NCI-H345 treated with DMSO at 0.1 percent for 48 hours (cell line): ENCODE measurements around the gene SLC49A4.

ENCODE experiments used
- DNase-seq: peaks from one replicate; lab custom pipeline; 2025; ENCODE audit not compliant: unreplicated experiment; lab: John Stamatoyannopoulos, UW

SLC49A4 gene

DNA sequence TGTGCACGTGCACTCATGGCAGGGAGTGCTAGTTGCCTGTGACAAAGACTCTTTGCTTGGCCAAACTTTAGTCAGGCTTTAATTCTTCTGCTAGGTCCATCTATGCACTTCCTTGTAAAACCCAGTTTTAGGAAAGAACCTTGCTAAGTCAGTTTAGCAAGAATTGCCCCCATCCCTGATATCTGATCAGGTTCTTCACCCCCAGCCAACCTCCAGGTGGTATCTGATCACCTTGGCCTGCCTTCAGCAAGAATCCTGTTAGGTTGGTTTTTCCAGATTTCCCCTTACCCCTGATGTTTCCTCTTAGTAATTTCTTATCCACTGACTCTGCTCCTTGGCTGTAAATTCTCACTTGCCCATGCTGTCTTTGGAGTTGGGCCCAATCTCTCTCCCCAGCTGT lies 9.6 kb upstream of the SLC49A4 start:
- DNase-seq = no peak

DNA sequence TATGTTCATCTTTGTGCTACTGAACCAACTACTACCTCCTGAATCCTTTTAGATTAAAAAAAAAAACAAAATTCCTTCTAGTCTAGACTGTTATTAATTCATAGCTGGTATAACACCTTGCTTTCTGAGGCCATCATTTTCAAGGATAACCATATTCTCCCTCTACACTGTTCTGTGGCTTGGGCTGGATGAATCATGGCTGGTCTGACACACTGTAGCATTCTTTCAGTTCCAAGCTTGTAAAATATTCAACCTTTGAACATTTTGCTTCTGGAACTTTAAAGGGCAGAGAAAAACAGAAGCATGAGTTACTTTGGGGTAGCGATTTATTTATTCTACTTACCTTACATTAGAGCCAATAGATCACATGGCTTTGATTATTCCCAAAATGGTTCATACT lies 8.8 kb upstream of the SLC49A4 start:
- no peak for DNase-seq

DNA sequence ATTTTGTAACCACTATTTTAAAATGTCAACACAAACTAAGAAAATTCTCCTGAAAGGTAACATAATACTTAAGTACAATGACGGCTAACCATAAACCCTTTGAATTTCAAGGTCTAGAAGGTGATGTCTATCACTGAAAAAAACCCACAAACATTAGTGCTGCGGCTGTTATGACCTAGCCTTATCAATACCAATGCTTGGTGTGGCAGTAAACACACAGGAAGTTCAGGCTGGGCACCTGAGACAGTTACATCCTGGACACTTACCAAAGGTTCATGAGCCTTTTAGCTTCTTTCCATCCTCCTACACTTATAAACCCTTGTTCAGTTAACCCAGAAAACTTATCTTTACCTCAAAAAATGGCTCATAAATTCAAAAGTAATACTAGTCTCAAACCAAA lies 7.0 kb upstream of the SLC49A4 start:
- no peak for DNase-seq

DNA sequence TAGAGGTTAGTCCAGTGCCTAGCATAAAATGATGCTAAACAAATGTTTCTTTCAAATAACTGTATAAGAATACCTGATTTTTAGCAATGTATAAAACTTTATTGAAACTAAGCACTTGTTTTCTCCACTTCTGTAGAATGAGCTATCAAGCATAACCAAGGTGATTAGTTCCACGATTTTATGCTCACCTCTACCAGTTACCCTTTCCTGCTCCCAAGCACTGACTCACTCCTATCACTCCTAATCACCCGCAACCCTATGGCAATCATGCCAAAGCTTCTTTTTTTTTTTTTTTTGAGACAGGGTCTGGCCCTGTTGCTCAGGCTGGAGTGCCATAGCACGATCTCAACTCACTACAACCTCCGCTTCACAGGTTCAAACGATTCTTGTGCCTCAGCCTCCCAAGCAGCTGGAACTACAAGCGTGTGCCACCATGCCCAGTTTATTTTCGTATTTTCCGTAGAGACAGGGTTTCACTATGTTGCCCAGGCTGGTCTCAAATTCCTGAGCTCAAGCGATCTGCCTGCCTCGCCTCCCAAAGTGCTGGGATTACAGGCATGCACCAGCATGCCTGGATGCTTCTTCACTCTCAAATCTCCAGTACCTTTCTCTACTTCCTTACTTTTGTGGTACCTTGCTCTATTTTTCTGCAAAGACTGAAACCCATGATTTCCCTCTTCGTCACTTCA lies 5.1 kb upstream of the SLC49A4 start:
- no peak for DNase-seq

DNA sequence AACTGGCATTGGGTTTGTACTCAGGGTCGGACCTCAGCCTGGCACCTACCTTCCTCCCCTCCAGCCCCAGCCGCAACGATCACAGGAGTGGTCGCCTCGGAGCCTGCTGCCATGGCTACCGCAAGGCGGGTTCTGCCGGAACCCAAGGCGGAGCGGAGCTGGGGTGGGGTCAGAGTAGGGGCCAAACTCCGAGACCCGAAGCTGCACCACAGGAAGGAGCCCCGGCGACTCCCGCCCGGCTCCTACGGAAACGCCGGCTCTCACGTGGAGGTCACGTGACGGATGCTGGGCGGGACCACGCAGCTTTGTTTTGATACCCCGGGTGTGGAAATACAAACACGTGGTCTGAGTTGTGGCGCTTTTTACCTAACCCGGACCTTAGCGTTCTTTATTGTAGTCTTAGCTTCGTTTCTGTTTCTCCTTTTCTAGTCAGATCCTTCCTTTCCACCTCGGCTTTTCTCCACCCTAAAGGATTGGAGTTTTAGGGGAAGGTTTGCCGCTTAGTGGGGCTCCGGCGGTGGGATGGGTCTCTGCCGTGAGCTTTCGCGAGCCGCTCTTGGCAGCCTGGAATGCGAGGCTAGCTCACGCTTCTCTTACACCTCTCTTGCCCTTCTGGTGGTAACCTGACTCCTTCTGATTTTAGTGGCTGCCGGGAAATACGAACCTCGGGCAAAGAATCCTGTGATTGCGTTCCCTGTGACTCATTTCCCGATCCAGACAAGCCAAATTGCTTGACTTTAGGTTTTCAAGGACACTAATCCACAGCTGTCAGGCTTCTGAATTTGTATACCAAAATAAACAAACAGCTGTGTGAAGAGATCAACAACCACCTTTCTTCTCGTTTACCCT lies 1.1 kb upstream of the SLC49A4 start, which contains the start of gene HSPBAP1:
TSS of gene HSPBAP1 (minus strand) at position 264 of the 849 bp plus-strand sequence. CDS start at position 113, 151 bp downstream.
- DNase-seq = no peak

DNA sequence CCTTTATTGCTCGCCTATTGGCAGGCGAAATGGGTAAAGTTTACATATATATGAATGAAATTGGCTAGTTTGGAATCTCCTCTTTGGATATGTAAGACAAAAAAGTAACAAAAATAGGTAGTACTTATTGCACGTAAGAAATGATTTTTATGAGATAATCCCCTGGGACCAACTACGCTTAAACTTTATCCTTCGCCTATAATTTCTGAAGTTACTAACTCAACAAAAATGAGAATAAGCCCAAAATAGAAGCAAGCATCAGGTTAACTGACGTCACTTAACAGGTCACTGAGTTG lies 438 bp upstream of the SLC49A4 start:
- no peak for DNase-seq

DNA sequence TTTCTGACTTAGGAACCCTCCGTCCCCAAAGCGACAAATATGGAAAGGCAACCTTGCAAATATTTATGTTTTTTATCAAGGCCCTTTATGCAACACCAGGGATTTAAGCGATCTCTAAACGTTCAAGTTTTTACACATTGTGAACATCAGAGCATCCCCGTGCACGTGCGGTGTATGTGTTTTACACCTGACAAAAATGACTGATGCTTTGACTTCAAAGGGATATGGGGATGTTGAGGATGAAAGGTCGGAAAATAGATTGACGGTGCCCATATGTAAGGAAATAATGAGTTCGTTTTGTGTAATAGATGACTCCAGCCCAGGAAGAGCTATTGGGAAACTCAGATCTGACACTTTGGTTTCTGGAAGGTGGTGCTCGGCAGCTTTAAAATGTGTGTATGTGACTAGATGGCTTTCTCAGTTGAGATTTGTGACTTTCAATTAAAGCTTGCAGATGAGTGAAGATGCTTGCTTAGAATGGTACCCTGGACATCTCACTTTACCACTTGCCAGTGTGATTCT lies 866 bp downstream of the SLC49A4 start:
- DNase-seq = no peak

DNA sequence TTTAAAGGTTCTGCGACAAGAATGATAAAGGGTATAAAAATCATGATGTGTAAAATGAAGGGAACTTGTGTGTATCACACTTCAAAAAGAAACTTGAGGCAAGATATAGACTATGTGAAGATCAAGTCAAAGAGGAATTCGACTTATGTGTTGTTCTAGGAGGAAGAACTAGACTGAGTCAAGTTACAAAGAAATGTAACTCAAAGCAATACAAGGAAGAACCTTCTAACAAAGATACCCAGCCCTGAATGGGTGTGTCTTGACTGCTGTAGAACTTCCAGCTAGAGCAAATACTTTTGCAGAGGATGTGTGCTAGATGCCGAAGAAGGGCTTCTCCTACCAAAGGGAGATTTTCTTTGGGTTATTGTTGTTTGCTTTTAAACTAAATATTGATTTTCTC lies 2.4 kb downstream of the SLC49A4 start:
- DNase-seq = no peak

DNA sequence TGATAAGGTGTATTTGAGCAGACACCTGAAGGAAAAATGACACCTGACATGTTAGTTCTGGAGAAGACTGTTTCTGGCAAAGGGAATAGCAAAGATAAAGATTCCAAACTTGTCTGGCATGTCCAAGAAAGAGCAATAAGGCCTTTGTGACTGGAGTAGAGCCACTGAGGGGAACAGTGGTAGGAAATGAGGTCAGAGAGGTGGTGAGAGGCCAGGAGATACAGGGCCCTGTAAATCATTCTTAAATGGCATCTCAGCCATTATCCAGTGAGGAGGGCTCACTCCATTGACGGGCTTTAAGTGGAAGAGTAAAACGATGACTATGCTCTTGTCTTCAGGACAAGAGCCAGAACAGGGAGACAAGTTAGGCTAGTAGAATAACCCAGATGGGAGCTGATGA lies 4.5 kb downstream of the SLC49A4 start:
- no peak for DNase-seq

DNA sequence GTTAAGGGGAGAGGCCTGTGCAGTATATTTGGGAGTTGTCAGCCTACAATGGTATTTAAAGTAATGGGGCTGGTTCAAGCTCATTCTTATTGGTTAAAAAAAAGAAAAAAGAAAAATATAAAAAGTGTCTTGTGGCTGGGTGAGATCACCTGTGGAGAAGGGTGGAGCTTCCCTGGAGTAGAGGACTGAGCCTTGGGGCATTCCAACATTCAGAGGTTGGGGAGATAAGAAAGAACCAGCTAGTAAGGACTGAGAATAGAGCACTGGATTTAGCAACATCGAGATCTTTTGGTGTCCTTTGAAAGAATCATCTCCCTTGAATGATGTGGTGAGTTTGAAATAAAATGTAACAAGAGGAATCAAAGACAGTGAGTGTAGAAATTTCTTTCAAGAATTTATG lies 5.2 kb downstream of the SLC49A4 start:
- DNase-seq = no peak

DNA sequence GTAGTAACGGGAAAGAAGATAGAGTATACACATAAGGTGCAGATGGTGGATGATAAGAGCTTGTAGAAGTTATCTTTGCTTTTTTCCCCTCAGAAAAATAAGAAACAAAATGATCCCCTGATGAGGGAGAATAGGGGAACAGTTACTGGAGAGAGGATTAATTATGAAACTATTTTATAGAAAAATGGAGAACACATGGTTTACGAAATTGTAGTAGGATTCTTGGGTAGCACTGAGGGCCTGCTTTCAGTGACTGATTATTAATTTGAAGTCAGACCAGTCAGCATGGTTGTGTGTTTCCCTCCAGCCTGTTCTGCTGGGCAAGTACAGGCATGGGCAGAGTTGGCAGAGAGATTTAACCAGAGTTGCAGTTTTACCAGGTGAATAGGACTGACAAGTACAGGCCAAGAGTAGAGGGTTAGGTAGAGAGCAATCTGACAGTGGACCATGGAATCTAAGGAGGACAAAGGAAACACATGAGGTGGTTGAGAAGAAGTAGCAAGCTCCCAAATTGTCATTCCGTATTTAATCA lies 5.9 kb downstream of the SLC49A4 start:
- DNase-seq = no peak

DNA sequence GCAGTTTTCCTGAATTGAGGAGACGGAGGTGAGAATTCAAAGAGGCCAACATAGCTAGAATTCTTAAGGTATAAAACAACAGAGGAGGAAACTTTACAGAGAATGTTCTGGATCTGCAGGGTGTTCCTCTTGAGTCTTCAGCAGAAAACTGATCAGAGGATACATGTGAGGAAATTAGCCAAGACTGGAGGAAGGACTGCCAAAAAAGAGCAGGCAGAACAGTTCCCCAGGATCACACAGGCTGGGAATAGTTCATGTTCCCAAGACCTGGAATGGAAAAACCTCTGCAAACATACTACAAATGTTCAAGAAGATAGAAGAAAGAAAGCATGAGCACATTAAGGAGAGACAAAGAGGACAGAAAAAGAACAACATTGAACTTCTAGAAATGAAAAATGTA lies 7.5 kb downstream of the SLC49A4 start:
- DNase-seq = no peak

DNA sequence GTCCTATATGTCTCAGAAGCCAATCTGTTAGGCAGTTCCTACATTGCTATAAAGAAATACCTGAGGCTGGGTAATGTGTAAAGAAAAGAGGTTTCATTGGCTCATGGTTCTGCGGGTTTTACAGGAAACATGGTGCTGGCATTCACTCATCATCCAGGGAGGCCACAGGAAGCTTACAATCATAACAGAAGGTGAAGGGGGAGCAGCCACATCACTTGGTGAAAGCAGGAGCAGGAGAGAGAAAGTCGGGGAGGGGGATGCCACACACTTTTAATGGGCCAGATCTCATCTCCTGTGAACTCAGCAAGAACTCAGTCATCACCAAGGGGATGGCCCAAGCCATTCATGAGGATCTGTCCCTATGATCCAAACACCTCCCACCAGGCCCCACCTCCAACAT lies 9.1 kb downstream of the SLC49A4 start:
- DNase-seq = no peak

DNA sequence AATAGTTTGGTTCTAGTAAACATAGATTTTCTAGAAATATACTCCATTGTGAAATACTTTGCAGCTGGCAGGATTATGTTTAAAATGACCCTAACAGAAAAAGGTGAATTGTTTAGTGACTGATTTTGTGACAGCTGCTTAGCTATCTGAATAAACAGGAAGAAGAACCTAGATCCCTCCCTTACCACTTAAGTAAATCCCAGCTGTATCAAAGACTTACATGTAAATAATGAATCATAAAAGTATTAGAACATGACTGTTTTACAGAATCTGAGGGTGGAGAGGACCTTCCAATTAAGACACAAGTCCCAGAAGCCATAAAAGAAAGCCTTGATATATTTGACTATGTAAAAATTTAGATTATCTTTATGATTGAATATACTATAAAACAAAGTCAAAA lies 15.9 kb downstream of the SLC49A4 start:
- no peak for DNase-seq

DNA sequence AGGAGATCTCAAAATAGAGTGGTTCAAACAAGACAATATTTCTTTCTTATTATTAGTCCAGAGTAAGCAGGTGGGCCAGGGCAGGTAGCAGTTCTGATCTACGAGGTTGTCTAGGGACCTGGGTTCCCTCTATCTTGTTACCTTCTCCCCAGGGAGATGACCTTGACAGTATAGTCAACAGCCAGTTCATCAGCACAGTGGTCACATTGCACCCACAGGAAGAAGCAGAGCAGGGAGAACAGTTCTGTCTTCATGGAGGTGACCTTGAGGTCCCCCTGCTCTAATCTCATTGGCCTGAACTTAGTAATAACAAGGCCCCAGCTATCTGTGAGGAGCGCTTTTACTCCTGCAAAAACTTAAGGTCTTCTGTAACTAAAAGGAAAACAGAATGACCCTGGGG lies 21.7 kb downstream of the SLC49A4 start:
- no peak for DNase-seq

DNA sequence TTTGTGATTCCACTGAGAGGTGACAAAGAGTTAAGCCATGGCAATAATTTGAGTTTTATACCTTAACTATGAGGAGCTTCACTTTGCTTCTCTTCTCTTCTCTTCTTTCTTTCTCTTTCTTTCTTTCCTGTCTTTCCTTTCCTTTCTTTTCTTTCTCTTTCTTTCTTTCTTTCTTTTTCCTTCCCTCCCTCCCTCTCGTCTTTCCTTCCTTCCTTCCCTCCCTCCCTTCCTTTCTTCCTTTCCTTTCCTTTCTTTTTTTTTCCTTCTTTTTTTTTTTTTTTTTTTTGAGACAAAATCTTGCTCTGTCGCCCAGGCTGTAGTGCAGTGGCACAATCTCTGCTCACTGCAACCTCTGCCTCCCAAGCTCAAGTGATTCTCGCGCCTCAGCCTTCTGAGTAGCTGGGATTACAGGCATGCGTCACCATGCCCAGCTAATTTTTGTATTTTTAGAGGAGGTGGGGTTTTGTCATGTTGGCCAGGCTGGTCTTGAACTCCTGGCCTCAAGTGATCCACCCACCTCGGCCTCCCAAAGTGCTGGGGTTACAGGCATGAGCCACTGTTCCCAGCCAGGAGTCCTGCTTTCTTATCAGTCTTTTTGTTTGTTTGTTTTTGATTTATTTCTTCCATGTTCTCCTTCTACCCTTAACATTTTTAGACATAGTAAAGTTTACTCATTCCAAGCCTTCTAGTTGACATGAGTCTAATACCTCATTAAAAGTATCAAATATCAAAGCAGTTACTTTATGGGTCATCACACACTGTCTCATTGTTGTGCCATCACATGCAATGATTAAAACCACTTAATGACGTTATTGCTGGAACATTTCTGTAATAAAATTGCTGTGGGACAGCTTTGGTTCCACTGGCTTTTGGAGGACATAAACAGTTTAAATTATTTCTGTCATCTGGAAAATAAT lies 29.9 kb downstream of the SLC49A4 start:
- DNase-seq = no peak

DNA sequence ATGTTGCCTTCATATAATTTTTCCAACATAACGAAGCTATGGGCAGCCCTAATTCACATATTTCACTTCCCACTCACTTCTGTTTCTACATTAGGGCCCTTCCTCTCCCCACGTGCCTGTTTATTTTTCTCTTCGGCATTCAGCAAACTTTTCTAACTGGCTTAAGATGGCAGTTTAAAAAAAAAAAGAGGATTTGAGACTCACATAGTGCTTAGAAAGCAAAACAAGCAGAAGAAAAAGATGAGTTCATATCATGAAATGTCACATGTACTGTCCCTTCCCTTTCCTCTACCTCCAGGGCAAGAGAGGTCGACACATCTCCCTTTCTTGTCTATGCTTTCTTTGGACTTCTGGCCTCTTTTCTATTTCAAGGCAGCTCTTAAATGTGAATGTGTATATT lies 30.6 kb downstream of the SLC49A4 start:
- DNase-seq = no peak

DNA sequence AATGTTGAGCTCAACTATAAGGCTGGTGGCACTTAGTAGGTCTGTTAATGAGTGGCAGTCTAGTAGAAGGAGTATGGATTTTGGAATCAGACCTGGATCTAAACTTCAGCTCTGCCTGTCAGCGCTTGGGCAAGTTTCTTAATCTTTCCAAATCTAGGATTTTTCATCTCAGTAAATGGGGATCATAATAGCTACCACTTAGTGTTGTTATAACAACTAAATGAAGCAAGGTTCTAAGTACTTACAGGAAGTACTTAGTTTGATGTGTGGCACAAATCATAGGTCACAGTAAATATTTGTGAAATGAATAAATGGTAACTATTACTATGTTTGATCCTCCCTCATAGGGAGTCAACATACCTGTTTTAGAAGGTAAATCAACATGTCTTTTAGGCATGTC lies 31.4 kb downstream of the SLC49A4 start:
- no peak for DNase-seq

DNA sequence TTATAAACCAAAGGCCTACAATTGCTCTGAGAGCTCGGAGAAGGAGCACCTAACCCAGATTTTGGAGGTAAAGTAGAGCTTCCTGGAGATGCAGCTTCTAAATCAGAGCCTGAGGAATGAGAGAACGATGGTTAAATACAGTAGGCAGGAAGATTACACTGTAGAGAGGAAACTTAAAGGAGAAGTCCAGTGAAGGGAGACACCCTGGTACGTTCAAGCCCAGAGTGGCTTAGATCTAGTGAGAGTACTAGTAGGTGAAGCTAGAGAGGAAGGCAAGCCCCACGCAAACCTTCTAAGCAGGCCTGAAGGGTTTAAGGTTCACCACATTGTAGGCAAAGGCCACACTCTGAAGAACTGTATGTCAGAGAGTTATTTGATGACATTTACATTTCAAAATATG lies 33.4 kb downstream of the SLC49A4 start:
- DNase-seq = no peak

DNA sequence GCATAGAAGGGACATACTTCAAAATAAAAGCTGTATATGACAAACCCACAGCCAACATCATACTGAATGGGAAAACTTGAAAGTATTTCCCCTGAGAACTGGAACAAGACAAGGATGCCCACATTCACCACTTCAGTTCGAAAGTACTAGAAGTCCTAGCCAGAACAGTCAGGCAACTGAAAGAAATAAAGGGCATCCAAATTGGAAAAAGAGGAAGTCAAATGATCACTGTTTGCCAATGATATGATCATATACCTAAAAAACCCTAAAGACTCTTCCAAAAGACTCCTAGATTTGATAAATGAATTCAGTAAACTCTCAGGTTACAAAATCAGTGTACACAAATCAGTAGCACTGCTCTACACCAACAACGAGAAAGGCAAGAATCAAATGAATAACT lies 40.7 kb downstream of the SLC49A4 start:
- DNase-seq = no peak

DNA sequence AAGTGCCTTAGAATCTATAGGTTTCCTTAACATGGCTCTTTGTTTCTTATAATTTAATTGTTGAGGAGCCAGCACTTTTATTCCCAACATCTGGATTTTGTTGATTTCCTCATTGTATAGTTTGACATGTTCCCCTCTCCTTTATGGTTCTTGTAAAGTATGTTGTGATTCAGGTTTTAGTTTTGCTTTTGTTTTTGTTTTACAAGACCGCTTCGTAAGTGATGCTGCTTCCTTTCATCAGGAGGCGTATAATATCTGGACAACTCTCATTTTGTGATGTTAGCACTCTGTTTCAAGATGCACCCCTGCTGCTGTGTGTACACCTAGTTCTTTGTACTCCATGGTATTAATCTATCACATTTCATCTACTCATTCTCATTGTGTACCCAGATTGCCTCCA lies 48.7 kb downstream of the SLC49A4 start:
- DNase-seq = peak; percentile 3
